ENCODE data around the gene ENTPD7.

Gene ENTPD7, protein sequence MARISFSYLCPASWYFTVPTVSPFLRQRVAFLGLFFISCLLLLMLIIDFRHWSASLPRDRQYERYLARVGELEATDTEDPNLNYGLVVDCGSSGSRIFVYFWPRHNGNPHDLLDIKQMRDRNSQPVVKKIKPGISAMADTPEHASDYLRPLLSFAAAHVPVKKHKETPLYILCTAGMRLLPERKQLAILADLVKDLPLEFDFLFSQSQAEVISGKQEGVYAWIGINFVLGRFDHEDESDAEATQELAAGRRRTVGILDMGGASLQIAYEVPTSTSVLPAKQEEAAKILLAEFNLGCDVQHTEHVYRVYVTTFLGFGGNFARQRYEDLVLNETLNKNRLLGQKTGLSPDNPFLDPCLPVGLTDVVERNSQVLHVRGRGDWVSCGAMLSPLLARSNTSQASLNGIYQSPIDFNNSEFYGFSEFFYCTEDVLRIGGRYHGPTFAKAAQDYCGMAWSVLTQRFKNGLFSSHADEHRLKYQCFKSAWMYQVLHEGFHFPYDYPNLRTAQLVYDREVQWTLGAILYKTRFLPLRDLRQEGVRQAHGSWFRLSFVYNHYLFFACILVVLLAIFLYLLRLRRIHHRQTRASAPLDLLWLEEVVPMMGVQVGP

GRCh38 chr10:99659031-99659867 is at the start of gene ENTPD7:
Gene ENTPD7 (plus strand): TSS chr10:99659509. CDS start chr10:99659957, 448 bp downstream.
- peak within 1 kb of the TSS; percentile 96 for H3K9ac ChIP-seq (ENCODE audit: low read length)
- peak; percentile 99 for DNase-seq (ENCODE audit: low read depth)
- no peaks in the 10 kb centered on the region for H3K27me3 ChIP-seq (replicated peaks; ENCODE audit: control insufficient read depth, insufficient read depth, low read length)
- peaks cover 31% of the 10 kb centered on the region for H3K4me1 ChIP-seq (ENCODE audit: control insufficient read depth, insufficient read depth, low read length)
- peak within 1 kb of the TSS; percentile 98 for H3K4me3 ChIP-seq (ENCODE audit: low read length)
- no peaks in the 10 kb centered on the region for H3K9me3 ChIP-seq (ENCODE audit: control insufficient read depth, low read length)
- H3K36me3 ChIP-seq (ENCODE audit: control insufficient read depth, insufficient read depth, low read length, severe bottlenecking), result peaks cover 16% of the 10 kb centered on the region

DNA sequence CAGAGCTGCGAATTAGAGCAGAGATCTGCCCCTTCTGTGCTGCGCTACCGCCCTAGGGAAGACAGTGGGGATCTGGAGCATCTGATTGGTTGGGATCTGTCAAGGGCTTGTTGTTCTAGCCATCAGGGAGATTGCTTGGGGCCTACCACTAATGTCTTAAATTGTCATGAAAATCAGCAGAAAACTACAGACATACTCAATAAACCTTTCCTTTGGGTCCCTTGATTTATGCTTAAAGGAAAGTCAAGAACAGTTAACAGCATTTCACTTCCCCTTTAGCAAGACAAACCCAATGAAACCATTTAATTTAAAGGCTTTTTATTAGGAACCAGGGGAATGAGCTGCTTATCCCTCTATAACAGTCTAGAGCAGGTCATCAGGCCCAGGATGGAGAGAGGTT is 49.1 kb upstream of the ENTPD7 start:
- DNase-seq (ENCODE audit: low read depth), result no peak
- Histone ChIP-seq H3K27me3 (replicated peaks; ENCODE audit: control insufficient read depth, insufficient read depth, low read length) (no peaks in the 10 kb centered on the region), H3K36me3 (ENCODE audit: control insufficient read depth, insufficient read depth, low read length, severe bottlenecking) (peaks cover 52% of the 10 kb centered on the region), H3K9me3 (ENCODE audit: control insufficient read depth, low read length) (no peaks in the 10 kb centered on the region), H3K9ac (ENCODE audit: low read length) (no peak overlapping the region), H3K4me1 (ENCODE audit: control insufficient read depth, insufficient read depth, low read length) (no peaks in the 10 kb centered on the region), H3K4me3 (ENCODE audit: low read length) (no peak overlapping the region)

DNA sequence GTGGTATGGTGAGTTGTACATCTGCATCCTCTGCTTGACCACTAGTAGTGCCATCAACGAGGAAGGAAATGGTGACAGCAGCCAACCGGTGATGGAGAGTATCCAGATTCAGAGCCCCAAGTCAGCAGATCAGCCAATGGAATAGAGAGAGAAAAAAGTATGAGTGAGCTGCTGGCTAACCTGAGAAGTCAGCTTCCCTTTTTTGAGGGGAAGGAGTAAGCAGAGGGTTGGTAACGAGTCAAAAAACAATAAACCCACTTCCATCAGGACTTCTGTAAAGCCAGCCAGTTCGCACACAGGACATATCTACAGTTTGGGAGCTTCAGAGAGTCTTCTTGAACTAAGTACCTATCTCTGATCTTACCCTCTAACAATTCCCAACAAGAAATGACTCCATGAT is 48.0 kb upstream of the ENTPD7 start:
- Histone ChIP-seq H3K9me3 (ENCODE audit: control insufficient read depth, low read length) (no peaks in the 10 kb centered on the region), H3K36me3 (ENCODE audit: control insufficient read depth, insufficient read depth, low read length, severe bottlenecking) (peaks cover 57% of the 10 kb centered on the region), H3K4me3 (ENCODE audit: low read length) (no peak overlapping the region), H3K4me1 (ENCODE audit: control insufficient read depth, insufficient read depth, low read length) (peaks cover 7% of the 10 kb centered on the region), H3K9ac (ENCODE audit: low read length) (no peak overlapping the region), H3K27me3 (replicated peaks; ENCODE audit: control insufficient read depth, insufficient read depth, low read length) (no peaks in the 10 kb centered on the region)
- DNase-seq (ENCODE audit: low read depth), result no peak

GRCh38 chr10:99612167-99612831 is 47.0 kb upstream of the ENTPD7 start:
- H3K36me3 ChIP-seq (ENCODE audit: control insufficient read depth, insufficient read depth, low read length, severe bottlenecking), result peaks cover 57% of the 10 kb centered on the region
- H3K9me3 ChIP-seq (ENCODE audit: control insufficient read depth, low read length), result no peaks in the 10 kb centered on the region
- H3K9ac ChIP-seq (ENCODE audit: low read length), result no peak overlapping the region
- H3K27me3 ChIP-seq (replicated peaks; ENCODE audit: control insufficient read depth, insufficient read depth, low read length), result no peaks in the 10 kb centered on the region
- peaks cover 17% of the 10 kb centered on the region for H3K4me1 ChIP-seq (ENCODE audit: control insufficient read depth, insufficient read depth, low read length)
- no peak overlapping the region for H3K4me3 ChIP-seq (ENCODE audit: low read length)
- peak; percentile 82 for DNase-seq (ENCODE audit: low read depth)

DNA sequence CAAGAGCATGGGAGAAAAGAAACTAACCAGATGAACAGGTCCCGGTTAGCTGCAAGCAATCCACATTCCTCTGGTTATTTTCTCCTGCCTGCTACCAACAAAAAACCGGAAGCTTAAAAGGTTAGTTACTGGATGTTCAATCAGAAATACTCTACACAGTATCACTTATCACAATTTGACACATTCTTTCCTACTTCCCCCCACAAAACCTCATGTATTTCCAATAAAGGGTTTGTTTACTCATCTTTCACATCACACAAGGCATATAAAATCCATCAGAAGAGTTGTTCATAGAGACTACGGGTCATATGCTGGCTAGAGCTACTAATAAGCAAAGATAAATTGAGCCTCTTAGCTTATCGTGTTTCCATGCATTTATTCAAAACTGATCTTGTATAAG is 43.9 kb upstream of the ENTPD7 start:
- Histone ChIP-seq H3K9ac (ENCODE audit: low read length) (no peak overlapping the region), H3K36me3 (ENCODE audit: control insufficient read depth, insufficient read depth, low read length, severe bottlenecking) (peaks cover 41% of the 10 kb centered on the region), H3K4me1 (ENCODE audit: control insufficient read depth, insufficient read depth, low read length) (peaks cover 38% of the 10 kb centered on the region), H3K9me3 (ENCODE audit: control insufficient read depth, low read length) (no peaks in the 10 kb centered on the region), H3K4me3 (ENCODE audit: low read length) (peak overlapping the region; percentile 23), H3K27me3 (replicated peaks; ENCODE audit: control insufficient read depth, insufficient read depth, low read length) (no peaks in the 10 kb centered on the region)
- no peak for DNase-seq (ENCODE audit: low read depth)

- Histone ChIP-seq H3K9me3 (ENCODE audit: control insufficient read depth, low read length) (no peaks in the 10 kb centered on the region), H3K4me3 (ENCODE audit: low read length) (peak overlapping the region; percentile 99), H3K9ac (ENCODE audit: low read length) (peak overlapping the region; percentile 97), H3K36me3 (ENCODE audit: control insufficient read depth, insufficient read depth, low read length, severe bottlenecking) (peaks cover 23% of the 10 kb centered on the region), H3K27me3 (replicated peaks; ENCODE audit: control insufficient read depth, insufficient read depth, low read length) (no peaks in the 10 kb centered on the region), H3K4me1 (ENCODE audit: control insufficient read depth, insufficient read depth, low read length) (peaks cover 46% of the 10 kb centered on the region)
- DNase-seq (ENCODE audit: low read depth), result no peak
These were observed 41.6 kb upstream of the ENTPD7 start for GRCh38 chr10:99617696-99618095.

DNA sequence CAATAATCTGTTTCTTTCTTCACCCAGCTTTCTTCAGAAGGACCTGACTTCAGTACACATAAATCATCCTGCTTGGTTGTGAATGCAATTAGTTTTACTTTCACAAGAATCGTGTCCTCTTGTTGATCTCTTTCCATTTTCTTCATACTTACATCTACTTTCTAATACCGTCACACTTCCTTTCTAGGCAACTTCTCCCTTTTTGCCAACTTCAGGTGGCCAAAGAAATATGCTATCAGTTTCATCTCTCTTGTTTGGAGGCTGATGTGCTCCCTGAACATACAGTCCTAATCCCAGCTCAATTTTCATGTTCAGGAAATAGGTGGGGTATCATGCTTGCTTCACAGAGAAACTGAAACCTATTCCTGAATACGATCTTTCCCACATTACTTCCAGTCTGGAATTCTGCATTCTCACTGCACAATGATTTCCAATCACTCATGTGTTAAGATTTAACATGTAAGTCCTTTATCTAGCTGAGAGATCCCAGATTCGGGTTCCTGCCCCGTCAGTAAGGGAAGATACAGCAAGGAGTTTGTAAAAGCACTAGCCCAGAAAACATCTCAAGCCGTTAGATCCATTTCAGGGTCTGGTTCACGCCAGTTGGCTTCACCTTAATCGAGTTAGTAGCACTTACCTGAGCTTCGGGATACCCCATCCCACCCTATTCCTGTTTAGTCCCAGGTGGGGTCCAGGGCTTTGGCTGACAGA is 40.1 kb upstream of the ENTPD7 start:
- peak; percentile 57 for DNase-seq (ENCODE audit: low read depth)
- H3K4me3 ChIP-seq (ENCODE audit: low read length), result peak overlapping the region; percentile 99
- no peaks in the 10 kb centered on the region for H3K9me3 ChIP-seq (ENCODE audit: control insufficient read depth, low read length)
- H3K36me3 ChIP-seq (ENCODE audit: control insufficient read depth, insufficient read depth, low read length, severe bottlenecking), result peaks cover 11% of the 10 kb centered on the region
- H3K4me1 ChIP-seq (ENCODE audit: control insufficient read depth, insufficient read depth, low read length), result peaks cover 46% of the 10 kb centered on the region
- H3K9ac ChIP-seq (ENCODE audit: low read length), result peak overlapping the region; percentile 97
- no peaks in the 10 kb centered on the region for H3K27me3 ChIP-seq (replicated peaks; ENCODE audit: control insufficient read depth, insufficient read depth, low read length)

DNA sequence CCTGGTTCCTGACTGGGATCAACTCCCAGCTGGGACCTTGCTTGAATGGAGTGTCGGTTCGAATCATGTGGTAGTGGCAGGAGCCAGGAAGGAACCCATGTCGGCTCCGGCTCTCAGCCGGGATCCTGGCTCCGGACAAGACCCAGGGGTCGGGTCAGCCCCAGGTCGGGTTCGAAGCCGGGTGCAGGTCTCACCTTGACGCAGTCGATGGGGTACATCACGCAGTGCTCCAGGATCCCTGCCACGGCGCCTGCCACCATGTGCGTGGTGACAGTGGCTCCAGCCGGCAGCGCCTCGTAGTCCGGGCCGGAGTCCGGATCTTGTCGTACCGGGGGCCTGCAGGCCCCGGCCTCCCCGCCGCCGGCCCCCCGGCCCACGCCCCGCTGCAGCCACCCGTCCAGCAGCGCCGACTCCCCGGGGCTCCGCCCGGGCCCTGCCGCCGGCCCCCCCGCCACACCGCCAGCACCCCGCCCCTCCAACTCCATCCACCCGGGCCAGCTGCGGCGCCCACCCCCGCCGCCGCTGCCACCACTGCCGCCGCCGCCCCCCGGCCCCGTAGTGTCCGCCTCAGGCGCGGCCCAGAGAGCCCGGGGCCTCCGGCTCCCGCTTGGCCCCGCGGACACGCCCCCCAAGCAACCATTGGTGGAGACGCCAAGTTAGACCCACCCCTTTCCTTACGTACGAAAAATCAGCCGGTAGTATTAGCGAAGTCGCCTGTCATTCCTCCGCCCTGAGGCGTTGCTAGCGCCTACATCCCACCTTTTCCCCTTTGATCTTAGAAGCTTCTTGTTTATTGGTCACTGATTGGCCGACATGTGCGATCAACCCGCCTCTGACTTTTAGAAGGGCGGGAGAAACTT is 39.2 kb upstream of the ENTPD7 start, which contains the start of gene SLC25A28:
Gene SLC25A28 (minus strand): TSS at position 589 of the 860 bp plus-strand sequence. CDS start 104 bp downstream, at position 485.
- no peaks in the 10 kb centered on the region for H3K27me3 ChIP-seq (replicated peaks; ENCODE audit: control insufficient read depth, insufficient read depth, low read length)
- H3K9me3 ChIP-seq (ENCODE audit: control insufficient read depth, low read length), result no peaks in the 10 kb centered on the region
- H3K36me3 ChIP-seq (ENCODE audit: control insufficient read depth, insufficient read depth, low read length, severe bottlenecking), result peaks cover 5% of the 10 kb centered on the region
- H3K4me3 ChIP-seq (ENCODE audit: low read length), result peak within 1 kb of the TSS; percentile 99
- peak within 1 kb of the TSS; percentile 97 for H3K9ac ChIP-seq (ENCODE audit: low read length)
- DNase-seq (ENCODE audit: low read depth), result peak; percentile 100
- peaks cover 46% of the 10 kb centered on the region for H3K4me1 ChIP-seq (ENCODE audit: control insufficient read depth, insufficient read depth, low read length)

DNA sequence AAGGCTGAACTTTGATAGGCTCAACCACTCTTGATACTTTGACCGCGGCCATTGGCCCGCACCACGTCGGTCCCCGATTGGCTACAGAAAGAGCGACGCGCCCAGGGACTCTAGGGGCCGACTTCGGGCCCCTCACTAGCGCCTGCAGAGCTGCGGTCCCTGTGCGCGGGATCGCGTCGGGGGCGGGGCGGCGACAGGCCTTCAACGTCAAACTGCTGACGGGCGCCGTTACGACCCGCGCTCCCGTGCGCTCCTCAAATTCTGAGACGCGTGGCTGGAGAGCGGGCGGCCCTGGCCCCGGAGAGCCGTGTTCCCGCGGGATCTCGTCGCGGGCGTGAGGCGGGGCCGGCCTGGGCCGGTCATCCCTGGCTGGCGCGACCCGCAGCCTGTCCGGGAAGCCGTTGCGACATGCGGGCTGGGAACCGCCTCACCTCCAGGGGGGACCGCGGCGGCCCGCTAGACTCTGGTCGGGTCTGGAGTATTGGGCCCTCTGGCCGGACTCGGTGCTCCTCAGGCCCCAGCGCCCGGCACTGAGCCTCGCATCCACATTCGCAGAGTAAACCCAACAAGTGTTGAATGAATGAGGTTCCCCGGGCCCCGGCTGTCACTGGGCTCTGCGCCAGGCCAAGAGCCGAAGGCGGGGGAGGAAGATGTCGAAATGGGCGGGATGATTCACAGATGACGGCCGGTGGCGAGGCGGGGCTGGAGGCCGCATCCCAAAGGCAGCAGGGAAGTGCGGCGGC is 38.4 kb upstream of the ENTPD7 start:
- H3K36me3 ChIP-seq (ENCODE audit: control insufficient read depth, insufficient read depth, low read length, severe bottlenecking), result peaks cover 2% of the 10 kb centered on the region
- peak overlapping the region; percentile 99 for H3K4me3 ChIP-seq (ENCODE audit: low read length)
- no peaks in the 10 kb centered on the region for H3K27me3 ChIP-seq (replicated peaks; ENCODE audit: control insufficient read depth, insufficient read depth, low read length)
- DNase-seq (ENCODE audit: low read depth), result peak; percentile 97
- H3K9ac ChIP-seq (ENCODE audit: low read length), result peak overlapping the region; percentile 93
- H3K4me1 ChIP-seq (ENCODE audit: control insufficient read depth, insufficient read depth, low read length), result peaks cover 41% of the 10 kb centered on the region
- H3K9me3 ChIP-seq (ENCODE audit: control insufficient read depth, low read length), result no peaks in the 10 kb centered on the region

Measured in adipocyte (in vitro differentiated cells).